ENCODE results near the gene NFE2L2.
"Not testable (repeated sequence)": the region's sequence is repeated elsewhere in the genome, so short reads cannot be mapped to it uniquely, and the experiment has no call there.

NFE2L2 gene

GRCh38 chr2:177254433-177255226 is 9.9 kb downstream of the NFE2L2 start:
- DNase-seq, result no peak

GRCh38 chr2:177253704-177254103 is 10.8 kb downstream of the NFE2L2 start:
- DNase-seq, result no peak

GRCh38 chr2:177252808-177253531 is 11.6 kb downstream of the NFE2L2 start:
- DNase-seq, result no peak

- DNase-seq, result no peak
Measured at GRCh38 chr2:177251165-177251542, 13.4 kb downstream of the NFE2L2 start.

- no peak for DNase-seq
Measured at GRCh38 chr2:177250461-177250860, 14.1 kb downstream of the NFE2L2 start.

GRCh38 chr2:177249038-177249437 is 15.5 kb downstream of the NFE2L2 start:
- DNase-seq, result no peak

- DNase-seq, result no peak
Measured at GRCh38 chr2:177247693-177248262, 16.7 kb downstream of the NFE2L2 start.

- DNase-seq, result not testable (repeated sequence)
Measured at GRCh38 chr2:177246523-177247030, 17.9 kb downstream of the NFE2L2 start.

GRCh38 chr2:177246000-177246399 is 18.5 kb downstream of the NFE2L2 start:
- no peak for DNase-seq

GRCh38 chr2:177245010-177245422 is 19.5 kb downstream of the NFE2L2 start:
- no peak for DNase-seq

GRCh38 chr2:177244244-177244771 is 20.2 kb downstream of the NFE2L2 start:
- no peak for DNase-seq

- DNase-seq, result no peak
Measured at GRCh38 chr2:177243476-177243875, 21.1 kb downstream of the NFE2L2 start.

- DNase-seq, result no peak
Measured at GRCh38 chr2:177243073-177243472, 21.5 kb downstream of the NFE2L2 start.

GRCh38 chr2:177242121-177242987 is 22.2 kb downstream of the NFE2L2 start:
- no peak for DNase-seq

GRCh38 chr2:177241711-177242120 is 22.8 kb downstream of the NFE2L2 start:
- no peak for DNase-seq

- DNase-seq, result no peak
Measured at GRCh38 chr2:177239932-177240630, 24.4 kb downstream of the NFE2L2 start.

GRCh38 chr2:177239053-177239452 is 25.5 kb downstream of the NFE2L2 start:
- DNase-seq, result no peak

GRCh38 chr2:177237932-177238331 is 26.6 kb downstream of the NFE2L2 start:
- DNase-seq, result no peak

- no peak for DNase-seq
Measured at GRCh38 chr2:177235855-177236437, 28.6 kb downstream of the NFE2L2 start.

- DNase-seq, result no peak
Measured at GRCh38 chr2:177234267-177234666, 30.3 kb downstream of the NFE2L2 start.

GRCh38 chr2:177232098-177232704 is 32.3 kb downstream of the NFE2L2 start:
- no peak for DNase-seq
